NCI-H2196 treated with DMSO at 0.1 percent for 48 hours (cell line): ENCODE measurements around the gene FAM111A.
A peak's percentile ranks its signal among the peaks of the same experiment; 100 is the strongest.
"Not testable (repeated sequence)": the region's sequence is repeated elsewhere in the genome, so short reads cannot be mapped to it uniquely, and the experiment has no call there.

Experiments used
- DNase-seq: peaks from one replicate; lab custom pipeline; 2025; ENCODE audit not compliant: unreplicated experiment; lab: John Stamatoyannopoulos, UW

The FAM111A gene

GRCh38 chr11:59142530-59143507 is at the start of gene FAM111A:
TSS of gene FAM111A (plus strand) at chr11:59142856. CDS start at chr11:59148873, 6,017 bp downstream.
- DNase-seq, result peak; percentile 90

GRCh38 chr11:59093576-59093975 is 49.1 kb upstream of the FAM111A start:
- DNase-seq, result not testable (repeated sequence)

- not testable (repeated sequence) for DNase-seq
These were observed 47.4 kb upstream of the FAM111A start for GRCh38 chr11:59095225-59095624.

GRCh38 chr11:59095972-59096575 is 46.6 kb upstream of the FAM111A start:
- DNase-seq, result not testable (repeated sequence)

- no peak for DNase-seq
These were observed 45.4 kb upstream of the FAM111A start for GRCh38 chr11:59097113-59097708.

GRCh38 chr11:59097938-59098337 is 44.7 kb upstream of the FAM111A start:
- DNase-seq, result not testable (repeated sequence)

- DNase-seq, result no peak
These were observed 40.3 kb upstream of the FAM111A start for GRCh38 chr11:59102259-59102765.

- DNase-seq, result peak; percentile 96
These were observed 36.0 kb upstream of the FAM111A start, which contains the start of gene FAM111B for GRCh38 chr11:59106363-59107336. TSS of gene FAM111B (plus strand) at chr11:59107237. CDS start at chr11:59109626, 2,389 bp downstream.

GRCh38 chr11:59107721-59108120 is 34.9 kb upstream of the FAM111A start:
- DNase-seq, result not testable (repeated sequence)

GRCh38 chr11:59112494-59112893 is 30.2 kb upstream of the FAM111A start:
- no peak for DNase-seq

- no peak for DNase-seq
These were observed 28.3 kb upstream of the FAM111A start for GRCh38 chr11:59114344-59114743.

GRCh38 chr11:59115553-59115952 is 27.1 kb upstream of the FAM111A start:
- DNase-seq, result no peak

GRCh38 chr11:59117774-59118173 is 24.9 kb upstream of the FAM111A start:
- DNase-seq, result no peak

- no peak for DNase-seq
These were observed 22.8 kb upstream of the FAM111A start for GRCh38 chr11:59119826-59120225.

GRCh38 chr11:59135648-59136461 is 6.8 kb upstream of the FAM111A start:
- DNase-seq, result peak; percentile 47

- not testable (repeated sequence) for DNase-seq
These were observed 6.1 kb upstream of the FAM111A start for GRCh38 chr11:59136551-59136950.

- no peak for DNase-seq
These were observed 5.5 kb upstream of the FAM111A start for GRCh38 chr11:59137190-59137589.

- no peak for DNase-seq
These were observed 4.0 kb upstream of the FAM111A start for GRCh38 chr11:59138643-59139042.

- DNase-seq, result no peak
These were observed 1.5 kb upstream of the FAM111A start for GRCh38 chr11:59141191-59141590.
